Coronary artery (tissue), 2 donors: ENCODE results near the gene DAPK1.

ENCODE experiments used
- DNase-seq: peaks from one replicate; pipeline ENCODE4 v3.0.0-alpha.2; 2017; ENCODE audit warnings: low spot score
- H3K27ac ChIP-seq, 2 donors: fragments of 200-600 bp; sonication (generic); one replicate each; pipeline ENCODE4 v1.5.1; 2016 to 2019
- H3K4me3 ChIP-seq: fragments of 200-600 bp; sonication (generic); 2 replicates; pipeline ENCODE4 v1.5.1; 2016; ENCODE audit warnings: mild to moderate bottlenecking, moderate library complexity
- CTCF ChIP-seq: fragments of 200-600 bp; sonication (generic); IDR thresholded peaks from one replicate; pipeline ENCODE4 v1.5.1; 2019; ENCODE audit warnings: antibody characterized with exemption

The DAPK1 gene

GRCh38 chr9:87467187-87467586 is 30.5 kb upstream of the DAPK1 start:
- no peak overlapping the region for H3K27ac ChIP-seq
- no peak for TF ChIP-seq CTCF
- no peak for DNase-seq
- no peak overlapping the region for H3K4me3 ChIP-seq

- no peak for TF ChIP-seq CTCF
- no peak overlapping the region for H3K4me3 ChIP-seq
- DNase-seq, result no peak
- H3K27ac ChIP-seq, result no peak overlapping the region
Observed at GRCh38 chr9:87469793-87470465, 27.7 kb upstream of the DAPK1 start.

GRCh38 chr9:87471746-87472145 is 25.9 kb upstream of the DAPK1 start:
- Histone ChIP-seq H3K4me3 (no peak overlapping the region), H3K27ac (no peak overlapping the region)
- no peak for DNase-seq
- TF ChIP-seq CTCF, result no peak

- H3K4me3 ChIP-seq, result no peak overlapping the region
- no peak overlapping the region for H3K27ac ChIP-seq
- no peak for TF ChIP-seq CTCF
- no peak for DNase-seq
Observed at GRCh38 chr9:87475463-87475862, 22.2 kb upstream of the DAPK1 start.

GRCh38 chr9:87478226-87478992 is 19.3 kb upstream of the DAPK1 start:
- DNase-seq, result no peak
- H3K4me3 ChIP-seq, result no peak overlapping the region
- no peak overlapping the region for H3K27ac ChIP-seq
- TF ChIP-seq CTCF, result no peak

GRCh38 chr9:87479801-87480201 is 17.9 kb upstream of the DAPK1 start:
- no peak overlapping the region for H3K4me3 ChIP-seq
- no peak for DNase-seq
- TF ChIP-seq CTCF, result no peak
- H3K27ac ChIP-seq, result no peak overlapping the region
